CD4-positive, alpha-beta memory T cell (primary cell): ENCODE results near the gene TMEM33. TPM values are rescaled to one million over a fixed set of nuclear protein-coding genes. Genes with fewer than 3 reads are reported as not detected.
A peak's percentile ranks its signal among the peaks of the same experiment; 100 is the strongest.

ENCODE experiments used
- CTCF ChIA-PET: fragments of 350-600 bp; sonication (Branson Sonifier 250); formaldehyde crosslinking; loops from one replicate; lab custom pipeline; 2021; ENCODE audit warnings: inconsistent platforms; ENCODE audit not compliant: partially characterized antibody; lab: Charles Lee
- POLR2A ChIA-PET: fragments of 350-600 bp; sonication (Branson Sonifier 250); formaldehyde crosslinking; loops from one replicate; lab custom pipeline; 2021; ENCODE audit not compliant: partially characterized antibody; lab: Charles Lee
- DNase-seq, 5 donors: peaks; one replicate each; pipeline versions ENCODE4 v3.0.0 to v3.0.0-alpha.2; 2020 to 2022; ENCODE audit warnings: mixed read lengths in 1 of 5
- H3K27ac ChIP-seq: one replicate; pipeline ENCODE4 v1.7.0; 2013; ENCODE audit warnings: low read depth, low read length
- H3K27me3 ChIP-seq: 2 replicates; pipeline ENCODE4 v1.7.0; 2013; ENCODE audit warnings: mild to moderate bottlenecking, low read length, moderate library complexity; ENCODE audit not compliant: insufficient read depth
- H3K36me3 ChIP-seq: 2 replicates; pipeline ENCODE4 v1.7.0; 2013; ENCODE audit warnings: mild to moderate bottlenecking, low read length, moderate library complexity; ENCODE audit not compliant: insufficient read depth
- H3K4me1 ChIP-seq: 2 replicates; pipeline ENCODE4 v1.7.0; 2013; ENCODE audit warnings: mild to moderate bottlenecking, low read length, moderate library complexity; ENCODE audit not compliant: insufficient read depth
- H3K4me3 ChIP-seq, 2 donors: one replicate each; pipeline ENCODE4 v1.7.0; 2013; ENCODE audit warnings: low read length in 2 of 2, mild to moderate bottlenecking in 1 of 2
- H3K9me3 ChIP-seq, 2 donors: one replicate each; pipeline ENCODE4 v1.7.0; 2013; ENCODE audit warnings: low read length in 2 of 2, control low read depth in 1 of 2; ENCODE audit not compliant: control insufficient read depth in 1 of 2
- H3K27ac Mint-ChIP-seq, 7 donors: one replicate each; pipeline ENCODE4 v1.8.0; 2020 to 2021; ENCODE audit warnings: mixed read lengths in 7 of 7, mild to moderate bottlenecking in 6 of 7, inconsistent platforms in 3 of 7, moderate library complexity in 3 of 7
- H3K27me3 Mint-ChIP-seq, 2 donors: one replicate each; pipeline ENCODE4 v1.8.0; 2020 to 2021; ENCODE audit warnings: mixed read lengths in 2 of 2
- H3K36me3 Mint-ChIP-seq, 2 donors: one replicate each; pipeline ENCODE4 v1.8.0; 2020 to 2021; ENCODE audit warnings: mixed read lengths in 2 of 2, inconsistent platforms in 1 of 2, mild to moderate bottlenecking in 1 of 2
- H3K4me1 Mint-ChIP-seq, 4 donors: one replicate each; pipeline ENCODE4 v1.8.0; 2020 to 2021; ENCODE audit warnings: mixed read lengths in 4 of 4, mild to moderate bottlenecking in 1 of 4
- H3K4me3 Mint-ChIP-seq, 8 donors: one replicate each; pipeline ENCODE4 v1.8.0; 2020 to 2021; ENCODE audit warnings: mixed read lengths in 8 of 8, mild to moderate bottlenecking in 7 of 8, moderate library complexity in 6 of 8, inconsistent platforms in 3 of 8
- H3K9me3 Mint-ChIP-seq, 8 donors: one replicate each; pipeline ENCODE4 v1.8.0; 2020 to 2021; ENCODE audit warnings: mixed read lengths in 8 of 8, mild to moderate bottlenecking in 5 of 8, inconsistent platforms in 3 of 8, moderate library complexity in 1 of 8
- intact Hi-C: fragments of 100-400 bp; cut with micrococcal nuclease; formaldehyde crosslinking; loops from one replicate; pipeline ENCODE4 v1.15.1; 2023
- polyA plus RNA-seq, 2 donors: library from polyadenylated mRNA; unstranded; fragments of 300-500 nt; fragmentation: Illumina TruSeq; gene quantifications; one replicate each; pipeline ENCODE4 v1.2.3, GENCODE V29; 2021
- total RNA-seq, 2 experiments: library from RNA; stranded (reverse); gene quantifications; one replicate each; pipeline ENCODE4 v1.2.3, GENCODE V29; 2021

The TMEM33 gene
- total and polyA plus RNA-seq, 4 experiments from 2014 or later = 15.0 to 43.6 (median 33.8) TPM

DNA sequence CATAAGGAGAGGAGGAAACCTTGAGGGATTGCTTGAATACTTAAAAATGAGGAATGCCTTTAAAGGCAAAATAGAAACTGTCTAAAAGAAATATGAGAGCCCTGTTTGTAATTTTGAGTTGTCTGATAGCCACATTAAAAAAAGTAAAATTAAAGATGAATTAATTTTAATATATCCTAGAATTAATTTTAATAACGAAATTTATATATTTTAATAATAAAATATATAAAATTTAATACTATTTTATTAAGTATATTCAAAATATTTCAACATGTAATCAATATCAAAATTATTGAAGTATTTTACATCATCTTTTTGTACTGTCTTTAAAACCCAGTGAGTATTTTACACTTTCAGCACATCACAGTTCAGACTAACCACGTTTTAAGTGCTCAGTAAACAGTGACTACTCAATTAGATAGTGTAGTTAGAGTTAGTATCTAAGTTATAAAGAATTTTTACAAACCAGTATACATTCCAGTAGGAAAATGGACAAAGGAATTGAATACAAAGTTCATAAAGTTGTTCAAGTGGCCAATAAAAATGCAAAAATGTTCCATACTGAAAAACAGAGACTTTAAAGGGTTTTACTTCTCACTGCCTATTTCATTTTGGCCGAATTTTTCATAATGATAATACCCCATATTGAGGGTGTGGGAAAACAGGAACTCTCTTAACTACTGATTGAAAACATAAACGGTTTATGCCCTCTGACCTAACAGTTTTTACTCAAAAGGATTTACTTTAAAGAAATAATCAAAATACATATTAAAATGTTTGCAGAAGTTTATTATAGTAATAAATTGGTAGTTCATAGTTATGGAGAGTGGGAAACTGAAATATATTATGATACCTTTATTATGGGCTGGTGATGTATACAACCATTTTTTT is 58.0 kb downstream of the TMEM33 start:
- CTCF ChIA-PET = no interaction called here
- Histone ChIP-seq H3K9me3 (no peaks in the 10 kb centered on the region), H3K4me1 (peaks cover 32% of the 10 kb centered on the region), H3K27me3 (no peaks in the 10 kb centered on the region), H3K4me3 (no peak overlapping the region), H3K27ac (no peak overlapping the region), H3K36me3 (no peaks in the 10 kb centered on the region)
- intact Hi-C loops = no loop called here
- H3K9me3 Mint-ChIP-seq = peaks cover 0 to 3% (median 0%) of the 10 kb centered on the region in 8 donors
- no peaks in the 10 kb centered on the region for H3K27me3 Mint-ChIP-seq
- POLR2A ChIA-PET = interaction anchor here (0.7 kb wide), 1 partner anchor 59 kb away, joined by 3 read pairs; no protein-coding TSS in a partner anchor
- DNase-seq = no peak
- no peak overlapping the region for H3K4me3 Mint-ChIP-seq
- peak overlapping the region in 1 of 7 donors; percentile 99 for H3K27ac Mint-ChIP-seq
- peaks cover 18 to 46% (median 35%) of the 10 kb centered on the region in 4 donors for H3K4me1 Mint-ChIP-seq
- H3K36me3 Mint-ChIP-seq = peaks cover 0 to 12% of the 10 kb centered on the region in 2 donors

DNA sequence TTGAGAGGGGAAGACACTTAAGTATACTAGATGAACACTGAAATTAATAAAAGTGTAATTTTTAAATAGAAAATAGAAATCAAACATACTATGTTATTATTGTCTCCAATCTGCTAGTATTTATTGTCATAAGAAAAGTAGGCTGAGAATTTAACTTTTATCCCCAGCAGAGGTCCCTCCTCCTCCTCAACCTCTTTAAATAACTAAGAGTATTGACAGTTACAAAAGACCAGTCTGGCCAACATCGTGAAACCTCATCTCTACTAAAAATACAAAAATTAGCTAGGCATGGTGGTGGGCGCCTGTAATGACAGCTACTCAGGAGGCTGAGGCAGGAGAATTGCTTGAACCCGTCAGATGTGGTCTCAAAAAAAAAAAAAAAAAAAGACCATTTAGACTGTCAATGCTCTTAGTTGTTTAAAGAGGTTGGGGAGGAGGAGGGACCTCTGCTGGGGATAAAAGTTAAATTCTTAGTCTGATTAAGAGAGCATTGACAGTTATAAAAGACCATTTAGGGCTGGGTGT is 59.3 kb downstream of the TMEM33 start:
- peaks cover 30% of the 10 kb centered on the region for H3K4me1 ChIP-seq
- H3K36me3 ChIP-seq = no peaks in the 10 kb centered on the region
- CTCF ChIA-PET = interaction anchor here (1.0 kb wide), 1 partner anchor 22 kb away, joined by 3 read pairs; no protein-coding TSS in a partner anchor
- H3K4me3 Mint-ChIP-seq = no peak overlapping the region
- H3K4me3 ChIP-seq = no peak overlapping the region
- no peak overlapping the region for H3K27ac ChIP-seq
- H3K27me3 Mint-ChIP-seq = no peaks in the 10 kb centered on the region
- POLR2A ChIA-PET = no interaction called here
- peaks cover 0 to 3% (median 0%) of the 10 kb centered on the region in 8 donors for H3K9me3 Mint-ChIP-seq
- intact Hi-C loops = no loop called here
- no peaks in the 10 kb centered on the region for H3K27me3 ChIP-seq
- H3K36me3 Mint-ChIP-seq = peaks cover 0 to 15% of the 10 kb centered on the region in 2 donors
- no peak for DNase-seq
- peaks cover 16 to 47% (median 34%) of the 10 kb centered on the region in 4 donors for H3K4me1 Mint-ChIP-seq
- peak overlapping the region in 1 of 7 donors; percentile 53 for H3K27ac Mint-ChIP-seq
- no peaks in the 10 kb centered on the region for H3K9me3 ChIP-seq

DNA sequence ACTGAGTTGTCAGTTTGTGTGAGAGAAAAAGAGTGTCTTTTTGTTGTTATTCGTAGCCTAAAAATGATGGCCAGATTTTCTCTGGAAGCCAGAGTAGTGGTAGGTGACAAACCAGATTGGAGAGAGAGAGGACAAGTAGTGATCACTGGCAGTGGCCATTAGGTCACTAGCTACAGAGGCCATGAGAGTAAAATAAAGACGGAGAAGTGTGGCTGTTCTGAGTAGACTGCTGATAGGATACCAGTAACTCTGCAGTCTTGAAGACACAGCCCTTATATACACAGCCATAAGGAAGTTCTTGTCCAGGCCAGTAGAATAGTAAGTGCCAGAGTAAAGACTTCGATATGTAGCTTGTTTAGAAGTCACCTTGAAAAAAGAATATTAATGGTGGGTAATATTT is 62.8 kb downstream of the TMEM33 start:
- Mint-ChIP-seq H3K4me3 (no peak overlapping the region), H3K27ac (no peak overlapping the region), H3K27me3 (no peaks in the 10 kb centered on the region), H3K9me3 (no peaks in the 10 kb centered on the region), H3K4me1 (peaks cover 10 to 39% (median 26%) of the 10 kb centered on the region in 4 donors), H3K36me3 (peaks cover 13 to 17% of the 10 kb centered on the region in 2 donors)
- intact Hi-C loops = no loop called here
- no peak for DNase-seq
- Histone ChIP-seq H3K27ac (no peak overlapping the region), H3K4me3 (no peak overlapping the region), H3K4me1 (peaks cover 4% of the 10 kb centered on the region), H3K27me3 (no peaks in the 10 kb centered on the region), H3K9me3 (no peaks in the 10 kb centered on the region), H3K36me3 (no peaks in the 10 kb centered on the region)
- CTCF ChIA-PET = no interaction called here
- POLR2A ChIA-PET = no interaction called here

DNA sequence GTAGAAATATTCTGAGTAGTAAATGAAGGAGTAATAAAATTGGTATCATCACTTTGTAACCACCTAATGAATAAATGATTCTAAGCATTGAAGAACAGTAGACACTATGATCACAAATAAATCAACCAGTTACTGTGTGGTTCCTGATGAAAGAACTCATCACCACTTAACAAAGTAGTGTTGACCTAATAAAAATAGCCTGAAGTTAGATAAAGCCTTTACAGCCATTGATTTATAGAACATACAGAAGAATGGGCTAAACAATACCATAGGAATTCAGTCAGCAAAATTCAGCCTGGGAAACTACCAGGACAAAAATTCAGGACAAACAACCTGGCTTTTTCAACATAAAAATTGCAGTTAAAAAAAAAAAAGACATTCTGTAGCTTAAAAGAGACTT is 64.1 kb downstream of the TMEM33 start:
- Mint-ChIP-seq H3K27ac (no peak overlapping the region), H3K4me3 (no peak overlapping the region), H3K4me1 (peaks cover 19 to 52% (median 38%) of the 10 kb centered on the region in 4 donors), H3K9me3 (no peaks in the 10 kb centered on the region), H3K36me3 (peaks cover 26 to 29% of the 10 kb centered on the region in 2 donors), H3K27me3 (no peaks in the 10 kb centered on the region)
- intact Hi-C loops = no loop called here
- H3K9me3 ChIP-seq = no peaks in the 10 kb centered on the region
- no peaks in the 10 kb centered on the region for H3K4me1 ChIP-seq
- H3K4me3 ChIP-seq = no peak overlapping the region
- ChIA-PET POLR2A (no interaction called here), CTCF (no interaction called here)
- no peak overlapping the region for H3K27ac ChIP-seq
- DNase-seq = no peak
- no peaks in the 10 kb centered on the region for H3K27me3 ChIP-seq
- no peaks in the 10 kb centered on the region for H3K36me3 ChIP-seq

DNA sequence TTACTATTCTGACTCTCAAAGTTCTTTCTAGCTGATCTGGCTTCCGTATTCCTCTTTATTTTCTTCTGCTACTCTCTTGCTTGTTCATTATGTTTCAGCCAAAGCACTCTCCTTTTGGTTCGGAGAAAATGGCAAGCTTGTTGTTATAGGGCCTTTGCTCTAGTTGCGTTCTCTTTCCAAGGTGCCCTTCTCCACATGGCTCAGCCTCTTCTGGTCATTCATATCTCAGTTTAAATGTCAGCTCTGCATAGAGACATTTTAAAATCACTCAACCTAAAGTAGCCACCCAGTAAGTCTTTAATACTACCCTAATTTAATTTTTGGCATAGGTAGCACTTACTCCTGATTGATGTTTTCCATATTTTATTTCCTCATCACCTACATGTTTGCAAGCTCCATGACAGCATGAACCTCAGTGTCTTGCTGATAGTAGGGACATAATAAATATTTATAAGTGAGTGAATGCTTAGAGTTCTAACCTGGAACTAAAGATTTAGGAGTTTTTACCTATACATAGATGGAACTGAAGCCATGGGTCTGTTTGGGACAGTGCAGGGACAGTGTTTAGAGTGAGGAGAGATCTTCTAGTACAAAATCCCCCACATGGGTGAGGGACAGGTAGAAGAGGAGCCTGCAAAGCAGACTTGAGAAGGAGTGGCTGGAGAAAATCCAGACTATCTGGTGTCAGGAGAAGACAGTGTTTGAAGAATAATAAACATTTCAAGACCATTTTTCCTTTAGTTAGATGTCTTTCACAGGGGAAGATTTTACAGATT is 73.0 kb downstream of the TMEM33 start:
- Mint-ChIP-seq H3K27ac (peak overlapping the region in 2 of 7 donors; percentile 25 to 42), H3K4me3 (no peak overlapping the region)

More for the DNA sequence above, 73.0 kb downstream of the TMEM33 start:
- no peak overlapping the region for H3K27ac ChIP-seq
- H3K27me3 ChIP-seq = no peaks in the 10 kb centered on the region
- CTCF ChIA-PET = no interaction called here
- DNase-seq = no peak
- Mint-ChIP-seq H3K9me3 (no peaks in the 10 kb centered on the region), H3K4me1 (peaks cover 29 to 57% (median 42%) of the 10 kb centered on the region in 4 donors), H3K27me3 (no peaks in the 10 kb centered on the region), H3K36me3 (peaks cover 57 to 68% of the 10 kb centered on the region in 2 donors)
- intact Hi-C loops = no loop called here
- POLR2A ChIA-PET = no interaction called here
- H3K36me3 ChIP-seq = no peaks in the 10 kb centered on the region
- no peaks in the 10 kb centered on the region for H3K9me3 ChIP-seq
- no peak overlapping the region for H3K4me3 ChIP-seq
- H3K4me1 ChIP-seq = no peaks in the 10 kb centered on the region

Other genes starting within 250 kb of the TMEM33 start
- not detected for gene PHOX2B, start 186.7 kb upstream of the TMEM33 start, total RNA-seq
- not detected for gene PHOX2B, start 186.7 kb upstream of the TMEM33 start, polyA plus RNA-seq
- gene DCAF4L1, start 46.3 kb downstream of the TMEM33 start, total RNA-seq = under 1 TPM; 0.32 to 0.42 TPM
- not detected for gene DCAF4L1, start 46.3 kb downstream of the TMEM33 start, polyA plus RNA-seq
- gene SLC30A9, start 55.1 kb downstream of the TMEM33 start, total RNA-seq = 10 to 100 TPM; 28.6 to 31.5 TPM
- 10 to 100 TPM; 37.1 to 42.8 TPM for gene SLC30A9, start 55.1 kb downstream of the TMEM33 start, polyA plus RNA-seq
- gene BEND4, start 217.2 kb downstream of the TMEM33 start, total RNA-seq = under 1 TPM; 0.08 to 0.23 TPM
- gene BEND4, start 217.2 kb downstream of the TMEM33 start, polyA plus RNA-seq = under 1 TPM in 1 of 2 donors, not detected in 1; 0.28 TPM